ENCODE results near the gene MAMSTR.

- no peak for TF ChIP-seq CTCF (conservative IDR thresholded peaks at IDR 0.05; ENCODE audit: low read length)
- no peak for TF ChIP-seq EZH2phosphoT487 (IDR thresholded peaks at IDR 0.05; ENCODE audit: borderline replicate concordance)
Measured at GRCh38 chr19:48739404-48740163, 20.1 kb upstream of the MAMSTR start.
